Stimulated activated CD4-positive, alpha-beta T cell treated with anti-CD3 and anti-CD28 coated beads, TNF-alpha, amount 100 ng/mL, for 48 hours (primary cell): ENCODE results near the gene RP9.
"Not testable (repeated sequence)": the region's sequence is repeated elsewhere in the genome, so short reads cannot be mapped to it uniquely, and the experiment has no call there.

Experiments
- DNase-seq, 3 donors: peaks; one replicate each; pipeline ENCODE4 v3.0.0-alpha.2; 2020; ENCODE audit warnings: low read depth in 3 of 3

The RP9 gene

GRCh38 chr7:33101906-33102305 lies 7.3 kb downstream of the RP9 start:
- no peak for DNase-seq

DNA sequence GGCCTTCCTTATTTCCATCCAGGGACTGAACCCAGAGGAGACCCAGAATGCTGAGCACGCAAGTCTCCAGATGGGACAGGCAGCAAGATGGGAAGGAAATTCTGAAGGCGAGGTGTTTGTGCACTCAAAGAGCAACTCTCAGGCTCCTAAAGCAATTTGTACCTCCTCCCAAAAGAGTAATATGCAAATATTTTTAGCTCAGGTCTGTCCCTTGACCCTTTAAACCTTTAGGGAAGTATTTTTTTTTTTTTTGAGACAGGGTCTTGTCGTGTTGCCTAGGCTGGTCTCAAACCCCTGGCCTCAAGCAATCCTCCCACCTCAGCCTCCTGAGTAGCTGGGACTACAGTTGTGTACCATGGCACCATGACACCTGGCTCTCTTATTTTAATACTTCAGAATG lies 8.4 kb downstream of the RP9 start:
- DNase-seq: no peak

DNA sequence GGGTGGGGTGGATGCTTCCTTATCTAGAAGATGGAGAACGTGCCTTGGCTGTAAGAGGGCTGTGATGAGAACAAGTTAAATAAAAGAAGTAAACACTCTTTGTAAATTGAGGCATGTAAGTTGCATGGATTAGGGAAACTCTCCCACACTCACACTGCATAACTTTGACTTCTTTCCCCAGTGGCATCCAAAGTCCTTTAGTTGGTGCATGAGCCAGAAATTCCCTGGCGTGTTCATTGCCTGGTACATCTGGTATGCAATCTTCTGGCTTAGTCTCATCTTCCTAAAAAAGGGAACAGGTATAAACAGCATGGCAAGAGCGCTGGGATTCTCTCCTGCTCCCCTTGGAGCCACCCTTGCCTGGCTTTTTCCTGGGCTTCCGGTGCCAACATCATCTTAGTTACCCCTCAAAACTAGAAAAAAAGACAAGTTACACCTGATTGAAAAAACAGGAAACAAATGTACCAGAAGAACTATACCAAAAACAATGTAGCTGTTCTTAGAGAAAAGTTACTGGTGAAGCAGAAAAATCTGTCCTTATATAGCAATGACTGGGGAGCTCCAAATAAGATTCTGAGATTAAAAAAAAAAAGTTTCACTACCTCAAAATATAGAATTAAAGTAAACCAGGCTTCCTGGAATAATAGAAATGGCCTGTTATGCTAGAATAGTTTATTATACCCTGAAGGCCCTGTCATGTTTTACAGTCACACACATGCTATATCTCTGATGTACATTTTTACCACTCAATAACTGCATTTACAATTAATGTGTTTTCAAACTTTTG lies 9.9 kb downstream of the RP9 start:
- DNase-seq: no peak

DNA sequence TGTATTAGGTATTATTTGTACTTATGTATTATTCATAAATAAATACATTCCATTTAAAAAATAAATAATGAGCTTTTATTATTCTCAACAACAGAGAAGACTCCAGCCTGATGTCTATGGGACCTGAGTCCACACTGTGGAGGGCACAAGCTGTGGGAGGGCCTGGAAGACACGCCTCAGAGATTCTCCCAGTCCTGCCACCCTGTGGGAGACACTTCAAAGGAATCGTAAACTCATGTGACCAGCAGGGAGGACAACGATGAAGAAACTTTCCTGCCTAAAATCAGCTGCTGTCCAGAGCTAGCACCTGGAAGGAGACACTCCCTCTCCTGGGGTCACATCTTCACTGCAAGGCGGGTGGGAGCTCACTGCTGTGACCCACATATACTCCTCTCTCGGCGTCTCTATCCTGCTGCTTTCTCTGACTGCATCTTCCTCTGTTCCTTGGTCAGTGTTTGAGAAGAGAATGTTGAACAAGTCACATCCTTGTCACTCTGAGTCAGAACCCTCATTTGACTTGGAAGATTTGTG lies 14.4 kb downstream of the RP9 start:
- DNase-seq: not testable (repeated sequence)

GRCh38 chr7:33093266-33093665 lies 15.9 kb downstream of the RP9 start:
- DNase-seq: no peak

DNA sequence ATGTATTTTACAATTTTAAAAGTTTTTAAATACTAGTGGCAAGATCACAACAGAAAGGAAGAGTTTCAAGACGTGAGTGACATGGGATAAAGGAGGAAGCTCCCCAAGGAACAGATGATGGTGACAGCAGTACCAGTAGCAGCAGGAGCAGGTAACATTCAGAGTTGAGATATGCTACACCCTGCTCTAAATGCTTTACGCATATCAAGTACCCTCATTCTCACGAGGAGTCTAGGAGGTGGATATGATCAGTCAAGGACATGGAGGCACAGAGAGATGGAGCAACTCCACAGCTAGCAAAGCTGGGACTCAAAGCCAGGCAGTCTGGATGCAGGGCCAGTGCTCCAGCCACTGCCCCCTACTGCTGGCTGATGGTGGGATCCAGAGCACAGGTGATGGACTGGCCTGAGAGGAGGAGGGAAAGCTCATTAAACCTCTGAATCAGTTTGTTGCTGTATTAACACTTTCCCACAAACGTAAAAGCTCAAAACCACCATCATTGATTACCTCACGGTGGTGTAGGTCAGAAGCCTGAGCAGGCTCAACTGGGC lies 17.5 kb downstream of the RP9 start:
- no peak for DNase-seq

DNA sequence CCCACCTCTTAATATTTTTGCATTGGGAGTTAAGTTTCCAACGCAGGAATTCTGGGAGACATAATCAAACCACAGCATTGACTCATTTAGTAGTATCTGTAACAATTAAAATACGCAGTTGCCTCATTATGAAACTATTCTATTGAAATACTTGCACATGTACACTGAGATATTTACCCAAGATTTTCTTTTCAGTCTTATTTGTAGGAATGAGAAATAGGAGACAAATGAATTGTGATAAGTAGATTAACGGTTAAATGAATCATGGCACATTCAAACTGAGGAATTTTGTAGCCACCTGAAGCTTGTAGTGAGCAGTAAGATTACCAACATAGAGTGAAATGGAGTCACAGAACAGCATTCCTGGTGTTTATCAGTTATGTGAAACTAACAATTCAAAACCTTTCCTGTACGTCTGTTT lies 18.1 kb downstream of the RP9 start:
- DNase-seq: no peak

DNA sequence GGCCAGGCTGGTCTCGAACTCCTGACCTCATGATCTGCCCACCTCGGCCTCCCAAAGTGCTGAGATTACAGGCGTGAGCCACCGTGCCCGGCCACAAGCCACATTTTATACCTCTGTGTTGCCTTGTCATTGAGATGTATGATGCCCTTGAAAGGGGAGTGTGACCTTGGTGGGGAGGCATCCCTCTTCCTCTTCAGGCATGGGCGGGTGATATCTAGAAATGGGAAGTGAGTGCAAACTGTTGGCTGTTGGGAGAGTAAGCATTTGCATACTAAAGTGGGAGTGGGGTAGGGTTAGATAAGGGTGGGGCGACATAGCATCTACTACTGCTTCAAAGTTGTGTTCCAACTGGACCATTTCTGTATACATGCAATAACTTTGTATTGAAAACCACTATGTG lies 20.1 kb downstream of the RP9 start:
- DNase-seq: no peak

GRCh38 chr7:33087858-33088257 lies 21.3 kb downstream of the RP9 start:
- no peak for DNase-seq

DNA sequence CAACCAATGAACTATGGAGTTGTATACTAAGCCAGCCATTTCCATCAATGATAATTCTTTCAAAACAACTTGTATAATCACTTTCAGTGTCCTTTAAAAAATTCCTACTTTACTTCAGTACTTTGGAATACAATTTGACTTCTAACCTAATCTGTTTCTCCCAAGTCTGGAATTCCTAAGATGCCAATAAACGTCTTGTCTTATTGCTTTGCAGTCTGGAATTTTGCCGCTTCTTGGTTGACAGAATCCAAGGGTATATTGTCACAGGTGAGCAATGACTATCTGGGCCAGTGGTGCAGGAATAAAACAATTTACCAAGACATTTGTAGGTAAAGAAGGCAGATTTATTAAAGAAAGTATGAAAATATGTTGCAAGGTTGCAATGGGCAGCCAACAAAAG lies 21.8 kb downstream of the RP9 start:
- DNase-seq: no peak

- no peak for DNase-seq
Measured at GRCh38 chr7:33079763-33080690, 29.2 kb downstream of the RP9 start.

- no peak for DNase-seq
Measured at GRCh38 chr7:33079096-33079495, 30.1 kb downstream of the RP9 start.

GRCh38 chr7:33076737-33077136 lies 32.5 kb downstream of the RP9 start:
- no peak for DNase-seq

DNA sequence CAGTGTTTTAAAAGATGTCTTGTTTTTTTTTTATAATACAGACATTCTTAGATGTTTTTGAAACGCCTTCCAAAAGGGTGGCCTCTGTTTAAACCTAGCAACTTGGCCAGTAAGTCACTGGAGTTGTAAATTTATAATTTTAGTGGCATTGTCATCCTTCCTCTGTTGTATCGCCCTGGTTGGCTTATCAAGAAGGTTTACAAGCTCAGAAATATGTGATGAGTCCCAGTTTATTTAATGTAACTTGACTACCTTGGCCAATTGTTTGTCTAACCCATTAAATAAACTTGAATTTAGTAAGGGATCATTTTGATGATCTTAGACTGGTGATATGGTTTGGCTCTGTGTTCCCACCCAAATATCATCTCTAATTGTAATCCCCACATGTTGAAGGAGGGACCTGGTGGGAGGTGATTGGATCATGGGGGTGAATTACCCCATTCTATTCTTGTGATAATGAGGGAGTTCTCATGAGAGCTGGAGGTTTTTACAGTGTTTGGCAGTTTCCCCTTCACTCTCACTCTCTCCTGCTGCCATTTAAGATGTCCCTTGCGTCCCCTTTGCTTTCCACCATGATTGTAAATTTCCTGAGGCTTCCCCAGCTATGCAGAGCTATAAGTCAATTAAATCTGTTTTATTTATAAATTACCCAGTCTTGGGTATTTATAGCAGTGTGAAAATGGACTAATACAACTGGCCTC lies 33.2 kb downstream of the RP9 start:
- no peak for DNase-seq

- DNase-seq: no peak
Measured at GRCh38 chr7:33073243-33073642, 36.0 kb downstream of the RP9 start.

GRCh38 chr7:33072471-33072870 lies 36.7 kb downstream of the RP9 start:
- no peak for DNase-seq

DNA sequence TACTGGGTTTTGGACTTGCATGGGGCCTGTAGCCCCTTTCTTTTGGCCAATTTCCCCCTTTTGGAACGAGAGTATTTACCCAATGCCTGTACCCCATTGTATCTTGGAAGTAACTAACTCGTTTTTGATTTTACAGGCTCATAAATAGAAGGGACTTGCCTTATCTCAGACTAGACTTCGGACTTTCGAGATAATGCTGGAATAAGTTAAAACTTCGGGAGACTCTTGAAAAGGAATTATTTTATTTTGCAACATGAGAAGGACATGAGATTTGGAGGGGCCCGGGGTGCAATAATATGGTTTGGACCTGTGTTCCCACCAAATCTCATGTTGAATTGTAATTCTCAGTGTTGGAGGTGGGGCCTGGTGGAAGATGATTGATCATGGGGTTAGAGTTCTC lies 38.4 kb downstream of the RP9 start:
- DNase-seq: no peak

DNA sequence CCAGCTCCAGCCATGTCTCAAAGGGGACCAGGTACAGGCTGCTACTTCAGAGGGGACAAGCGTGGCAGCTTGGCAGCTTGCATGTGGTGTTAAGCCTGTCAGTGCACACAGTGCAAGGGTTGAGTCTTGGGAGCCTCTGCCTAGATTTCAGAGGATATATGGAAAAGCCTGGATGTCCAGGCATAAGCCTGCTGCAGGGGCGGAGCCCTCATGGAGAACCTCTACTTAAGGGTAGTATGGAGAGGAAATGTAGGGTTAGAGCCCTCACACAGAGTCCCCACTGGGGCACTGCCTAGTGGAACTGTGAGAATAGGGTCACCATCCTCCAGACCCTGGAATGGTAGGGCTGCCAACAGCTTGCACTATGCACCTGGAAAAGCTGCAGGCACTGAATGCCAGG lies 38.9 kb downstream of the RP9 start:
- no peak for DNase-seq

- DNase-seq: no peak
Measured at GRCh38 chr7:33067921-33068320, 41.3 kb downstream of the RP9 start.

- DNase-seq: no peak
Measured at GRCh38 chr7:33066771-33067170, 42.4 kb downstream of the RP9 start.

- DNase-seq: no peak
Measured at GRCh38 chr7:33065981-33066380, 43.2 kb downstream of the RP9 start.
